GM12875 (cell line): ENCODE measurements around the gene GPR68.

Experiments used
- H3K4me3 ChIP-seq: one replicate; pipeline ENCODE4 v1.5.1; 2011; ENCODE audit warnings: low read depth, low read length, control low read depth
- TF ChIP-seq, protein P1 (sequence below): IDR thresholded peaks from 2 replicates; pipeline ENCODE4 v1.5.1; 2011; ENCODE audit warnings: low read depth, mild to moderate bottlenecking, control low read depth, inconsistent platforms, low read length, moderate library complexity, borderline replicate concordance; ENCODE audit not compliant: insufficient read depth

Gene GPR68

DNA sequence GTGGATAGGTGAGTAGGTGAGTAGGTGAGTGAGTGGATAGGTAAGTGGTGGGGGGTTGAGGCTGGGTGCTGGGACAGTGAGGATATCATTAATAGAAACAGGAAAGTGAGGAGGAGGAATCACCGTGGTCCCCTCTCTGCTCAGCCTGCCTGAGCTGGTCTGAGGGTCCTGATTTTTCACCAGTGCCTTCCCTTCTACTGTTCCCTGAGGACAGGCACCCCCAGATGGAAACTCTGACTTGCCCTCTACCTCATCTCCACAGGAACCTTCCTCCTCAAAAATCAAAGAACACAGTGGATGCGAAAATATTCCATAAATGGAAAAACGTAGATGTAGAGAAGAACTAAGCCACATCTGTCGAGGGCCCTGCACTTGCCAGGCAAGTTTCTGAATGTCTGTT lies 1.9 kb downstream of the GPR68 start:
- TF ChIP-seq, protein P1, sequence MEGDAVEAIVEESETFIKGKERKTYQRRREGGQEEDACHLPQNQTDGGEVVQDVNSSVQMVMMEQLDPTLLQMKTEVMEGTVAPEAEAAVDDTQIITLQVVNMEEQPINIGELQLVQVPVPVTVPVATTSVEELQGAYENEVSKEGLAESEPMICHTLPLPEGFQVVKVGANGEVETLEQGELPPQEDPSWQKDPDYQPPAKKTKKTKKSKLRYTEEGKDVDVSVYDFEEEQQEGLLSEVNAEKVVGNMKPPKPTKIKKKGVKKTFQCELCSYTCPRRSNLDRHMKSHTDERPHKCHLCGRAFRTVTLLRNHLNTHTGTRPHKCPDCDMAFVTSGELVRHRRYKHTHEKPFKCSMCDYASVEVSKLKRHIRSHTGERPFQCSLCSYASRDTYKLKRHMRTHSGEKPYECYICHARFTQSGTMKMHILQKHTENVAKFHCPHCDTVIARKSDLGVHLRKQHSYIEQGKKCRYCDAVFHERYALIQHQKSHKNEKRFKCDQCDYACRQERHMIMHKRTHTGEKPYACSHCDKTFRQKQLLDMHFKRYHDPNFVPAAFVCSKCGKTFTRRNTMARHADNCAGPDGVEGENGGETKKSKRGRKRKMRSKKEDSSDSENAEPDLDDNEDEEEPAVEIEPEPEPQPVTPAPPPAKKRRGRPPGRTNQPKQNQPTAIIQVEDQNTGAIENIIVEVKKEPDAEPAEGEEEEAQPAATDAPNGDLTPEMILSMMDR = no peak

DNA sequence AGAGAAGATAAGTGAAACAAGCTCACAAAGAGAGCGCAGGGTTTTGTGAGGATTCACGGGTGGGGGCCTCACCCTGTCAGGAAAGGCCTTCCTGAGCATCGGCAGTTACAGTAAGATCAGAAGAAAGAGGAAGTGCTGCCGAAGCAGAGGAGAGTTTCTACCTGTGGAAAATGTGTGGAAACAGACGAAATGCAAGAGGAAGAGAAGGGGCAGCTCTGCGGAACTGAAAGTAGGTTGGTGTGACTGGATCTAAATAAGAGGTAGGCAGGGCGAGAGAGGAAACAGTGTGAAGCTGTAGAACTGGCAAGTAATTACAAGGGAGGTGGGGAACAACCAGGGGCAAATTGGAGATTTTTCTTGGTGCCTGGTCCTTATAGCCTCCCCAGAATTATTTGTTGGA lies 2.6 kb downstream of the GPR68 start:
- TF ChIP-seq, protein P1 = no peak
- peak overlapping the region; percentile 29 for H3K4me3 ChIP-seq

More for the DNA sequence above, 1.9 kb downstream of the GPR68 start:
- H3K4me3 ChIP-seq = no peak overlapping the region

DNA sequence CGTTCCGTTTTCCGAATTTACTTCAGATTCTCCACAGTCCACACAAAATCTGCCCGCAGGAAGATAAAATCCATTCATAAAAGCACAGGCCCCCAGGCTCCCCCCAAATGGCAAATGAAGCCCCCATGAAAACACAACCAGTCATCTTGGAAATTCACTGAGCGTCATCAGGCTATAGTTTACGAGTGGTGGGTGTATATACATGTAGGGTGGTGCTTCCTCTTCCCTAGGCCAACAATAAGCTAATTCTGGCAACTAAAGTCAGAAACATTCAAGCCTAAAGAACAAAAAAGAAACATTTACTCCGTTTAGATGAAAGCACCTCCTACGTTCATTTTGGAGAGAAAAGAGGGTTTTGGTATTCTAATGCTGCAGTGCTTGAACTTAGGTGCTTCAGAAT lies 5.8 kb downstream of the GPR68 start:
- TF ChIP-seq, protein P1 = no peak
- no peak overlapping the region for H3K4me3 ChIP-seq

DNA sequence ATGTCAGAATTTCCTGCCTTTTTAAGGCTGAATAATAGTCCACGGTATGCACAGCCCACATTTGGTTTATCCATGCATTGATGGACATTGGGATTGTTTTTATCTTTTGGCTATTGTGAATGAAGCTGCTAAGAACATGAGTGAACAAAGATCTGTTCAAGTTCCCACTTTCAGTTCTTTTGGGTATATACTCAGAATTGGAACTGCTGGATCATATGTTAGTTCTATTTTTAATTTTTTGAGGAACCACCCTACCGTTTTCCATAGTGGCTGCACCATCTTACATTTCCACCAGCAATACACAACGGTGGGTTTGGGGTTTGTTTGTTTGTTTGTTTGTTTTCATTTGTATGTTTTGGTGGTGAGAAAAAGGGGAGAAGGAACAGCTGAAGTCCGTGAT lies 6.4 kb downstream of the GPR68 start:
- H3K4me3 ChIP-seq = no peak overlapping the region
- TF ChIP-seq, protein P1 = no peak

DNA sequence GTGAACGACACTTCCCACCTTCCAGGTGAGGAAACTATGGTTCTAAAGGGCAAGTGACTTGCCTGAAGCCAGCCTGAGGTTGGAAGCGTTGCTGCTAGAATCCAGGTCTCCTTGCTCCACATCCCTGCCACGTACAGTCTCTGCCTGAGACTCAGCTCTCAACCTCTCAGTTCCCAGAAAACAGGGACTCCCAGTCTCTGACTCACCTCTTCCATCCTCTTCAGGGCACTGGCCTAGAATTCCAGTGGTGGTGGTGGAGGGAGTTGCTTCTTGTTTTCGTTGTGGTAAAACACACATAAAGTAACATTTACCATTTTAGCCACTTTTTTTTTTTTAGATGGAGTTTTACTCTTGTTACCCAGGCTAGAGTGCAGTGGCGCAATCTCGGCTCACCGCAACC lies 7.3 kb downstream of the GPR68 start:
- TF ChIP-seq, protein P1 = no peak
- H3K4me3 ChIP-seq = no peak overlapping the region

DNA sequence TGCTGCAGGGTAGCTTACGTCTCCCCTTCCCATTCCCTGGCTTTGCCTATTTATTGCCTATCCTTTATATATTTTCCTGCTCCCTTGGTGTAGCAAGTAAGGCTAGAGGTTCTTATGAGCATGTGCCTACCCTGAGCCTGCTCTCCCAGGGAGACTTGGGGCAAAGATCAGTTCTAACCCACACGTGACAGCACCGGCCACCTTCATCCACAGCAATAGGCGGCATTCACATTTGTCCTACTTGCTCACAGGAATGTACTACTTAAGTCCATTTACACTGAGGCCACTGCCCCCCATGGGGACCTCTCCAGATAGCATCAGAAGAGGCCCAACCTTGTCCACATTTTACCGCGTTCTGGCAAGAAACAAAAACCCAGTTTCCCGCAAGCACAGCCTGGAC lies 8.7 kb downstream of the GPR68 start:
- TF ChIP-seq, protein P1 = no peak
- H3K4me3 ChIP-seq = no peak overlapping the region

DNA sequence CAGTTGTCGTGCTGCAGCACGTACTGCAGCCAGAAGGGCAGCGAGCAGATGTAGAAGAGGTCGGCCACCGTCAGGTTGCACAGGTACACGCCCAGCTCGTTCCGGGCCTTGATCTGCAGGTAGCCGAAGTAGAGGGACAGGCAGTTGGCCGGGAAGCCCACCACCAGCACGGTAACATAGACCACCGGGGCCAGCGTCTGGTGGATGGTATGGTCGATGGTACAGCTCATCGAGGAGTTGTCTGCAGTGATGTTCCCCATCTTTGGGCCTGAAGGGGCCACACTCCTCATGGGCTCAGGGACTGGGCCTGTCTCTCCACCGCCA lies 9.8 kb downstream of the GPR68 start:
- TF ChIP-seq, protein P1 = no peak
- no peak overlapping the region for H3K4me3 ChIP-seq
